GM19240 (cell line): Measurements from ENCODE around the gene GALNT7.

ENCODE experiments used
- DNase-seq: peaks from one replicate; pipeline ENCODE4 v3.0.0; 2011; ENCODE audit warnings: low spot score; ENCODE audit not compliant: insufficient read length

The GALNT7 gene

DNA sequence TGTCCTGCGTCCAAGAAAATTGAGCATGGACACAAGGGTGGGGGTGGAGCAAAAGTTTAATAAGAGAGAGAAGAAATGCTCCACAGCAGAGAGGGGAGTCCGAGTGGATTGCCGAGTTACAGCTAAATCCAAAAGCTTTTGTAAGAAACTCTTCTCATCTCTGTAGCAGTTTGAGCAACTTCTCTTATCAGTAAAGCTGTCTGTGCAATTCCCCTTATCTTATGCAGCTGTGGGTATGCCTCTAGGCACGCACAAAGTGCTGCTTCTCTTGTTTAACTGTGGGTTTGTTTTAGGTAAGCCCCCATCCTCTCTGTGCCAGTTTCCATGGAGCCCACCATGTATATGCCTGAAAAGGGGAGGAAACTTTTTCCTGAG, 120.7 kb downstream of the GALNT7 start:
- DNase-seq = no peak

DNA sequence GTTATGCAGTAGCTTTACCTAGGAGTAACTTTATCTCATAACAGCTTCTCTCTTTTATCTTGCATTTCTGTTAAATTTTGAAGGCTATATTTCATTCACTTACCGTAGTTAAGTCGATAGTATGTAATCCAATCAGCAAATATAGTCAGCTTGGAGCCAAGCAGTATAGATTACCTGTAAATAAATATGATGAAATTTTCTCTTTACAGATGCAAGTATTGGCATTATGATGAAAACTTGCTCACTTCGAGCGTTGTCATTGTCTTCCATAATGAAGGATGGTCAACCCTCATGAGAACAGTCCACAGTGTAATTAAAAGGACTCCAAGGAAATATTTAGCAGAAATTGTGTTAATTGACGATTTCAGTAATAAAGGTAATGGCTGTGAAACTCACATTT, 123.3 kb downstream of the GALNT7 start:
- no peak for DNase-seq

DNA sequence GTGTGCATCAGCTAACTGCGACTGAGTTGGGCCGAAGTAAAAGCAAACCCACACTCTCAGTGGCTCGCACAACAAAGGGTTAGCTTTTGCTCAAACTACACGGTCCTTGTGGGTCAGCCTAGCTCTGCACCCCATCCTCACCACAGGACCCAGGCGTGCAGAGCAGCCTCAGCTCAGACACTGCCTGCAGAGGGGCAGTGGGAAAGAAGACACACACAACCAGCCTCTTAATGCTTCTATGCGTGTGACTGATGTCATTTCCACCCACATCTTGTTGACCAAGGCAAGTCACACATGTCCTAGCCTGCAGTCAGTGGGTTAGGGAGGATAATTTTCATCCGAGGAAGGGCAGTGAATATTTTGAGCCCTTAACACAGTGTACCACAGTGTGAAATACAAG, 125.1 kb downstream of the GALNT7 start:
- DNase-seq = no peak

DNA sequence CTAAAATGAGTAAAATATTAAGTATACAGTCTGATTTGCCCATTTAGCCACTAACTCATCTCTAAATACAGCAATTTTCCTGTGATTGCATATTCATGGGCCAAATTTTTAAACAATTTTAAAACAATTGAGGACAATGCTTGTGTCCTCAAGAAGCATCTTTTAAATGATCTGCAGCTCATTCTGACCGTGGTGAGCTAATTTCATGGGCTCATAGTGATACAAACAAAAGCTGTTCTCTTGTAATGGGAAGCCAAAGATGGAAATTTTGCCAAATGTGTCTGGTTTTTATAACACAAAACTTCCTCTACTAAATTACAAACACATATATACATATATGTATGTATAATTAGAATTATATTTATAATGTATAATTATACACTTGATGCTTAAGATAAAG, 125.8 kb downstream of the GALNT7 start:
- no peak for DNase-seq

DNA sequence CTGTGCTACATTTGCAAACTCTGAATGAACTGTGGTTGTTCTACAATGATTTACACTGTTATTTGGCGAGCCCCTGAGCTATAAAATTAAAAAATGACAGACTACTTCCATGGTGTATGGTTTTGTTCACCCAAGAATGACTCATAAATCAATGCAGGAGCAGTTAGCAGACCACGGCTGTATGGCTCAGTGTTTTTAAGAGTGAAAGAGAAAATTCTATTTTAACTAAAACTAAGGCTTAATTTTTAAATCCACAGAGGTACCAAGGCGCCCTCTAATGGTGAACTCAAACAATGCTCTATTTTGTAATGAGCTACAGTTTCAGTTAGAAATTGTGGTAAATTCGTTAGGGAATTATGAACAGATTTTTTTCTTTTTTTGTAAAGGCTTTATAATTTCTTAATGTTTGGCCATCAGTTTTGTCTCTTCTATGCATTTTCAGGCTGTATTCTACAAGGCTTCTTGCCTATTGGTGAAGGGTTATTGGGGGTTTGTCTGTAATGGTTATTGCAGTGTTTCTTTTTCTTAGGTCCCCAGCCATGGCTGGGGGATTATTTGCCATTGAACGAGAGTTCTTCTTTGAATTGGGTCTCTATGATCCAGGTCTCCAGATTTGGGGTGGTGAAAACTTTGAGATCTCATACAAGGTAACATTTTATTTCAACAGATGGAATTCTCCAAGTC, 133.0 kb downstream of the GALNT7 start:
- DNase-seq = no peak

DNA sequence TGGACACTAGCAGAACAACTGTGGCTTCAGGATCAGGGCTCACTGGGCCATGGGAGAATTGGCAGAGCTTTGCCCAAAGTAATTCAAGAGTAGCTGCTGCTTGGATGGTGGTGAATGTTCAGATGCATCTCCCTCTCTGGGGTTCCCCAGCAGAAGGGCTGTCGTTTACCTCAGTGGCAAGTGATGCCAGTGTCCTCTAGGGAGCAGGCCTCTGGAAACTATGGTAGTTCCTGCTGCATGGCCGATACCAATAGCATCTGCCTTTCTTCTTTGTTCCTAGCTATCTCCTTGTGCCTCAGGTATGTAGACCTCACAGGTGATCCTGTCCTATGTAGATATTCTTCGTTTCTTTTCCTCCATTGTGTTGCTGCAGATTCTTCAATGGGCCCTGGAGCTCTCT, 139.2 kb downstream of the GALNT7 start:
- no peak for DNase-seq

DNA sequence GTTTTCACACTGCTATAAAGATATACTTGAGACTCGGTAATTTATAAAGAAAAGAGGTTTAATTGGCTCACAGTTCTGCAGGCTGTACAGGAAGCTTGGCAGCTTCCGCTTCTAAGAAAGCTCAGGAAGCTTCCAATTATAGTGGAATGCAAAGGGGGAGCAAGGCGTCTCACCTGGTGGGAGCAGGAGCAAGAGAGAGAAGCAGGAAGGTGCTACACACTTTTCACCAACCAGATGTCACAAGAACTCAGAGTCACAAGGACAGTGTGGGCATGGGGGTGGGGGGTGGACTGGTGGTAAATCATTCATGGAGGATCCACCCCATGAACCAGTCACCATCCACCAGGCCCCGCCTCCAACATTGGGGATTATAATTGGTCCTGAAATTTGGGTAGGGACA, 142.8 kb downstream of the GALNT7 start:
- DNase-seq = no peak

DNA sequence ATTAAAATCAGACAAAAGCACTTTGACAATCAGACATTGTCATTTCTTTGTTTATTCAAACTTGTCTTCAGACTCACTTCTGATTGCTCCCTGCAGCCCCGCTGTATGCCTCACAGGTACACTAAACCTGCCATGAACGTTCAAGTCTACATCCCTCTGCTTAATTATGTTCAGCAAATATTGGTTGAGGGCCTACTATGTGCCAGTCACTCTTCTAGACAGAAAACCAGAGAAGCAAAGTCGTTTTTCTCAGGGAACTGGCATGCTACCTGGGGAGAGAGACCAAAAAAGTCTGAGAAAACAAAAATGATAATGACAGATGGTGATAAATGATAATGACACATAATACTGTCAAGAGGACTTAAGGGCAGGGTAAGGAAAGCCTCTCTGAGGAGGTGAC, 146.1 kb downstream of the GALNT7 start:
- no peak for DNase-seq

DNA sequence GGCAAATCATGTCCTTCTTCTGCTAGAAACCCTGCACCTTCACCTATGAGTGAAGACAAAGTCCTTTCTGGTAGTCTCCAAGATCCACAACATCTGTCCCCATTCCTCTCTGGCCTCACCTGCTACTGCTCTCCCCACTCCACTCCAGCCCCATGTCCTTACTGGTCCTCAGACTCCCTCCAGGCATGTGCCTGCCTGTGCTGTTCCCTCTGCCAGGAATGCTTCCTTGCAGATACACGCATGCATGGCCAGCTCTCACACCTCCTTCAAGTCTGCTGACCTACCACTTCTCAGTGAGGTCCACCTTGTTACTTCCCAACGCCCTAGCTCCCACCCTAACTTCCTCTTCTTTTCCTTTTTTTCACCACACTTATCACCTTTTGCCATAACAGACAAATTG, 147.4 kb downstream of the GALNT7 start:
- no peak for DNase-seq

DNA sequence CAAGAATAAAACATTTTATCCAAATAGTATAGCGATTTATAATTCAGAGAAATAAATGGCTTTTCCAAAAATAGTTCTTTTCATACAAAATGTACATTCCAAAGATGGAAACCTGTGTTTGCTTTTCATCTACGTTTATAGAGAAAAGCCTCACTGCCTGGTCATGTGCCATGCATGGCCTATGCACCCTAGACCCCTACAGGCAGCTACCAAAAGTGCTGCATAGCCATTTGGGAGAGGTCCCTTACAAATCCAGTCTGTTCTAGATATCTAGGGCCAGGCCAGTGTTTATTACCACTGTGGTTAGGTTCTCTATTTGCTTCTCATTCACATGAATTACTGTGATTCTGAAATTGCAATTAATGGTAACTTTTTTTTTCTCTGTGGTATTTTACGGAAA, 148.4 kb downstream of the GALNT7 start:
- DNase-seq = no peak

DNA sequence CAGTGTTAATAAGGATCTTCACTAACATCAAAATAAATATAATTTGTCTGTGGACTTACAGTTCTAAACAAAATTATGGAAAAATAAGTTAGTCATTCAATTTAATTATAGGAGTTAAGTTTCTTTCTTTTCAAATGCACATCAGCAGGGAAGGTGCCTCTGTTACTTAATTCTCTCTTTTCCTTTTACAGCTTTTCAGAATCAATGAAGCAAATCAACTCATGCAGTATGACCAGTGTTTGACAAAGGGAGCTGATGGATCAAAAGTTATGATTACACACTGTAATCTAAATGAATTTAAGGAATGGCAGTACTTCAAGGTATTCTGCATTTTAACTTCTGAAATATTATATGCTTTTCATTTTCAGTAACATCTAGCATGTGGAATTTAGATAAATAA, 149.6 kb downstream of the GALNT7 start:
- DNase-seq = no peak

DNA sequence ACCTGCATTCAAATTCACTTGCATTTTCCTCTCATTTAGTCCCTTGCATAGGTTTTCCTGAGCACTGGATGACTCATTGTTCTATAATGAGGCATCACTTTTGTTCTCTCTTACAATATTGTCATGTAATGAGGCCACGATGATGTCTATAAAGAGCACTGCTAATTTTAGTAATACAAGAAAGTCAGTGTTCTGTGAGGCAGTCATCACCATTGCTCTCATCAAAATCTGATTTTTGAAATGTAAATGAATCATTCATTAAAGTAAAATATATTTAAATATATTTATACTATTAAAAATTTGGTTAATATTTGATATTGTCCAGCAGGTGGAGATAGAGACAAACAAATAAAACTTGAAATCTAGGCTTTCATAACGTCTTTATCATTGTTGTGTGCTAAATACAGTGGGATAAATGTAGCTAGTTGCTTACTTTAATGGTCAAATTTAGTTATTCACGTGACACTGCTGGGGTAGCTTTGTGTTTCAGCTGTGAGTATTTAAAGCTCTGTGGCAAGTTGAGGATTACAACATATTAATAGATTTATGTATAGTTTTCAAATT, 150.1 kb downstream of the GALNT7 start:
- no peak for DNase-seq

DNA sequence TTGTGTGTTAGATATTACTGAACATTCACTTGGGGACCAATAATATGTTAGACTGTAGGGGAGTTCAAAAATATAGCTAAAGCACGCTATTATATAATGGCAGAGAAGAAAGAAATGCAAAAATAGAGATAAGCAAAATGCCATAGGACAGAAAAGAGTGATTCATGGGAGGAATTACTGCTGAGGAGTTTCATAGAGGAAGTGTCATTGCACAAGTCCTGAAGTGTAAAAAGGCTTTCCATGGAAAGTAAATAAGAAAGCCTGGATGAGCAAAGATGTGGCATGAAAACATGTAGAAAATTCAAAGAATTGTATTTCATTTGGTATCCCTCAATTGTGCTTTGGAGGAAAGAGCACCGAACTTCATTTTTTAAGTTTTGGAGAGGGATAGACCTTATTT, 151.1 kb downstream of the GALNT7 start:
- no peak for DNase-seq

DNA sequence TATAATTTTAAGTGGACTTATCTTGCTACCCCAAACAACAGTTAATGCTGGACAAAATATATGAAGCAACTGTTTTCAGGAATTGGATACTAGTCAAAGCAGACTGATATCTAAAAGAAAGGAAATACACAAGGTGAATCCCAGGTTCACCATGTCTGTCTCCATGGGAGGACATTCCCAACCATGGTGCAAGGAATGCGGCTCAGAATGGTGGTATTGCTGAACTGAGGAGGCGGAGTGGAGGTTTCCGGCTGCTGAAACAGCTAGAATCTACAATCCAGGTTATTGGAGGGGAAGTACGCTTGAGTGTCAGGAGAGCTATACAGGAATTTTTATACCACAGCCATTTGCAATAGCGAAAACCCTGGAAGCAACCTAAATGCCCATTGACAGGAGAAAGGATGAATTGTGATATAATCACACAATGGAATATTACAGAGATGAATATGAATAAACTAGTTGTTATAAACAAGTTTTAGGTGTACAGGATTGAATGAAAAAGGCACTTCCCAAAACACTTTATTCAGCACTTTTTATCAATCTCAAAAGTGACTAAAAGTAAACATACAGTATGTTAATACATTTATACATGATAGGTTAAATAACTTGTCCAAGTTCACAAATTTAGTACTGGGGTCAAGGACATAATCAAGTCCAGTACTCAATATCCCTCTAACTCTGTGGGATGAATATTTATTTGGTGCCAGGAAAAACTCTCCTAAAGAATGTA, 156.6 kb downstream of the GALNT7 start:
- DNase-seq = no peak

DNA sequence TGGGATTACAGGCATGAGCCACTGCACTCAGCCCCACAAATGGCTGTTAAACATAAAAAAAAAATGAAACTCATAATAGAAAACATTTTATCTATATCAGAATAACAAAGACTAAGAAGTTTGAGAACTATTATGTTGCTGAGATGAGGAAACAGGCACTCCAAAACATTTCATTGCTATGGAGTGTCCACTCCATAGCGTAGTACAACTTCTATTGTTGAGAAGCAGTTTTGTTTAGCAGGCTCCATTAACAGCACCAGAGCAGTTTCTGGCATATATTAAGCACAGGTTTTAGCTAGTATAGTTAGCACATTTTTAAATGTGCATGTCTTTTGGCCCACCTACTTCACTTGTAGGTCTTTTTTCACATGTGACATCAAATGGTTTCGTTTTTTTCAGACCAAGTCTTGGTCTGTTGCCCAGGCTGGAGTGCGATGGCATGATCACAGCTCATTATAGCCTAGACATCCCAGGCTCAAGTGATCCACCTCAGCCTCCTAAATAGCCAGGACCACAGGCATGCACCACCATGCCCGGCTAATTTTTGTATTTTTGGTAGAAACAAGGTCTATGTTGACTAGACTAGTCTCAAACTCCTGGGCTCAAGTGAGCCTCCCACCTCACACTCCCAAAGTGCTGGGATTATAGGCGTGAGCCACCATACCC, 159.8 kb downstream of the GALNT7 start:
- DNase-seq = no peak

DNA sequence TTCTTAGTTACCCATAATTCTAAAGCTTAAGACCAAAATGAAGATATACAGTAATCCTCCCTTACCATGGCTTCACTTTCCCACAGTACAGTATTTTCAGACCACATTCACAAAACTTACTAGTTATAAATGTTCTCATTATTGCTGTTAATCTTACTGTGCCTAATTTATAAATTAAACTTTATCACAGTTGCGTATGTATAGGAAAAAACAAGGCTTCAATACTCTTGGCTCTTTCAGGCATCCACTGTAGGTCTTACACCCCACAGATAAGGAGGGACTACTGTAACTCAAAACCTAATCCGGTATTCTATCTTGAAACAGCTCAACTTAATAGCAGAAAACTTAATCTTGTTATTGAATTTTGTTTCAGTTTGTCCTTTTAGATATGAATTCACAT, 162.0 kb downstream of the GALNT7 start:
- no peak for DNase-seq

DNA sequence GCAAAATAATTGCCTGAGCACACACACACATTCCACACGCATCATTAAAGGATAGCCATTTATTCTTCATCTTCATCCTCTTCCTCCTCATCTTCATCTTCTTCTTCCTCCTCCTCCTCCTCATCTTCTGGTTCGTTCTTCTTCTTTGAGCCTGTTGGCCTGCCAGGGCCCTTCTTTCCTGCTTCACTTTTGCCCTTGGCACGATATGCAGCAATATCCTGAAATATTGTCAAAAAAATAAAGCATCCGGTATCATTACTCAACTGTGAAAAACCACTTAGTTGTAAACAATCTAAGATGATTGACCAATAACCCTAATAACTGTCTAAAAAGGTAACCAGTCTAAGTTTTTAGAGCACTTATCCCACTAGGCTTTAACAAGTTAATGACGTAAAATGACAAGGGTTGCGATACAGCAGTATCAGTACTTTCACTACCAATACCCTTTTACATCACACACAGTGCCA, 163.4 kb downstream of the GALNT7 start:
- no peak for DNase-seq

DNA sequence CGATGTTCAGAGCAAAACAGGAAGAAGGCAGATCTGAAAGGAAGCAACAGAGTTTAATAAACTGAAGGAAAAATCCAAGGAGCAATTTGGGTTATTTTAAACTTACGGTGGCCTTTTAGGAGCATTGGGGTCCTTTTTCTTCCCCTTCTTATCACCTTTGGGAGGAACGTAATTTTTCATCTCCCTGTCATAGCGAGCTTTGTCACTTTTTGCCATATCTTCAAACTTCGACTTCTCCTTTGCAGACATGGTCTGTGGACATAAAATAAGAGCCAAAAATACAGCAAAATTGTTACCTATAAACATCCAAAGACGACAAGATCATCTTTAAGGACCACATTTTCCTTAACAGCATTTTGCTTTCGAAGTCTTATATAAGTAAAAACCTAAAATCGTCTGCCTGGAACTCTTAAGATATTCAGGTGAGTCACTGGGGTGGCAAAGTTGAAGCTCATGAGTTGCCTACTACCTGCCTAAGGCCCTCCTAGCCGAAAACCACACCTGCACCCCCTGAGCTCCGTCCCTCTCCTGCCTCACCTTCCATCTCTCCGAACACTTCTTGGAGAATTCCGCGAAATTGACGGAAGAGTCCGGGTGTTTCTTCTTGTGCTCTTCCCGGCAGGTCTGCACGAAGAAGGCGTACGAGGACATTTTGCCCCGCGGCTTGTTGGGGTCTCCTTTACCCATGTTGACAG, 164.5 kb downstream of the GALNT7 start:
- no peak for DNase-seq

DNA sequence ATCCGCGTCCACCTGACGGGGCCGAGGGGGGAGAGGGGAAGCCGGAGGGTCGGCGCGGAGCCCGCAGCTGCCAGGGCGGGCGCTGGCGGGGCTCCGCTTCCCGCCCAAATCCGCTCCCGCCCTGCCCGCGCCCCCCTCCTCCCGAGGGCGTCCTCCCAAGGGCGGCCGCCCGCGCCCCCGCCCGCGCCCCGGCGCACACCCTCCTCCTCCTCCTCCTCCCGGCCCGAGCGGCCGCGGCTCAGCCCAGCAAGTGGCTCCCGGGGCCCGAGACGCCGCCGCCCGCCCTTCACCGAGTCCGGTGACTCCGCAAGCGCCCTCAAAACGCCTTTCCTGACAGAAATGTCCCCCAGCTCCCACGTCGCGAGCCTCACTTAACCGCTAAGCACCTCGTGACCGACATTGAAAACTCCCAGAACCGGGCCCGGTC, 165.1 kb downstream of the GALNT7 start:
- no peak for DNase-seq

DNA sequence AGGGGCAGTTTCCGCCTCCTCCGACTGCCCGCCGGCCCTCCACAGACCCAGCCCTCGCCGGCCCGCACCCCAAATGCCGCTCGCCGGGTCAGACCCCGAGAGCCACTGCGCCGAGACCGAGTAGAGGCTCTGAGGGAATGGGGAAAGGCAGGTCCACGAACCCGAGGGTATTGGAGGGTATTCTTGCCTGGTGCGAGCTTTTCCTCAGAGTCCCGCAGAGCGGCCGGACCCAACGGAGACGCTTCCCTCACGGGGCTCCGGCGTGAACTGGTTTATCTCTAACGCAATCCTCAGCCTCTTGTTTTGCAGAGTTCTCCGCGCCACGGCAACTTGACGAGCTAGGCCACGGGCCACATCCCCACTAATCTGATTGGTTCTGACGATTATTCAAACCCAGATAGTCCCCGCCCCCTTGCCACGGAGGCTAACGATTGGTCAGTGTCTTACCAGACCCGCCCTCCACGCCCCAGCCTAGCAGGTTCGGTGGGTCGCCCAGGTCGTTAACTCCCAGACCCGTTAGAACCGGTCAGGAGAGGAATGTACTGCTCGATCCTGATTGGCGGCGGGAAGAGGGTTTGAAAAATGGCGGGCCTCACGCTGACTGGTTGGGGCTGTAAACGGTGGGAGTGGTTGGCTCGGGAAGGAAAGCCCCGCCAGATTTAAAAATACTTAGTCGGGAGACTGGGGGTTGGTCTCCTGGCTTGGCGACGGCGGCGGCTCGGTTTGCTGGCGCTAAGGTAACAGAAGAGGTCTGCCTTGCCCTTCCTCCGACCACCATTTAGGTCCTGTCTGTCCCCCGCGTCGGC, 165.7 kb downstream of the GALNT7 start, which contains the start of gene HMGB2:
Gene HMGB2, minus strand, starts transcription at position 274 of the 806 bp plus-strand sequence. CDS start 709 bp downstream, outside the sequence.
- DNase-seq = peak; percentile 86
